DND-41 (cell line): Measurements from ENCODE around the gene PLD5.

Experiments
- EZH2 ChIP-seq: IDR thresholded peaks from 3 replicates; pipeline ENCODE4 v1.6.1; 2012; ENCODE audit warnings: borderline replicate concordance, low read depth, mild to moderate bottlenecking, moderate library complexity, low read length, inconsistent platforms; ENCODE audit not compliant: severe bottlenecking
- TF ChIP-seq, protein P1 (sequence below): IDR thresholded peaks from 2 replicates; pipeline ENCODE4 v1.5.1; 2012; ENCODE audit warnings: borderline replicate concordance, low read length, moderate library complexity, mild to moderate bottlenecking; ENCODE audit not compliant: poor library complexity, severe bottlenecking; ENCODE audit errors: extremely low read depth

DNA sequence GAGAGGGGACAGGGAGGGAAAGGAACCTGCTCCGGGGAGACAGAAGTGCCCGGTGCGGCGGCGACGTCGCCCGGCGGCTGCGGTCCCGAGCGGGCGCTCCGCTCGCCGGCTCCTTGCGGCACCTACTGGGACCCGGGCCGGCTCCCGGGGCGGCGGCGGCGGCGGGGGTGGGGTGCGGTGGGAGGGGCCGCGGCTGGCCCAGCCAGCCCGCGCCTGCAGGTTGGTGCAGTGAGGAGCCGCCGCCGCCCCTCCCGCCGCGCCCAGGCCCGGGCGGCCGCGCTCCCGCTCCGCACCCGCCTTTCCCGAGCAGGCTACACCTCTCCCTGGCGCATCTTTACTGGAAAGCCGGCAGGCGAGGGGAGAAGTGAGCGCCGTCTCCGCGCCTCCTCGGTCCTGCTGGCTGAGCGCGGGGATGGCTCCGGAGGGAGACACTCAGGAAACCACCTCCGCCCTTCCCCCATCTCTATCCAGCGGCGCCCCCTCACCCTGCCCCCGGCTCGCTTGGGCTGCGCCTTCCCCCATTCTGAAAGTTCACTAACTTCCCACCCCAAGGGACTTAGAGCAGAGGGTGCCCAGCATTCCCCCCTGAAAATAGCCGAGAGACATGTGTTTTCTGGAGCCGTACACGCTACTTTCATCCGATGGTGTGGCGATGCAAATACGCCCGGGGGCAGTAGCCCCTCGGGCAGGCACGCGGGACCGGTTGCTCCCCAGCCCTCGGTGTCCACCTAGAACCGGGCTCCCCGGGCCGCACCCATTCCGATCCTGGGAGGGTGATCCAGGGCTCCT is at the start of gene PLD5:
- TF ChIP-seq, protein P1, sequence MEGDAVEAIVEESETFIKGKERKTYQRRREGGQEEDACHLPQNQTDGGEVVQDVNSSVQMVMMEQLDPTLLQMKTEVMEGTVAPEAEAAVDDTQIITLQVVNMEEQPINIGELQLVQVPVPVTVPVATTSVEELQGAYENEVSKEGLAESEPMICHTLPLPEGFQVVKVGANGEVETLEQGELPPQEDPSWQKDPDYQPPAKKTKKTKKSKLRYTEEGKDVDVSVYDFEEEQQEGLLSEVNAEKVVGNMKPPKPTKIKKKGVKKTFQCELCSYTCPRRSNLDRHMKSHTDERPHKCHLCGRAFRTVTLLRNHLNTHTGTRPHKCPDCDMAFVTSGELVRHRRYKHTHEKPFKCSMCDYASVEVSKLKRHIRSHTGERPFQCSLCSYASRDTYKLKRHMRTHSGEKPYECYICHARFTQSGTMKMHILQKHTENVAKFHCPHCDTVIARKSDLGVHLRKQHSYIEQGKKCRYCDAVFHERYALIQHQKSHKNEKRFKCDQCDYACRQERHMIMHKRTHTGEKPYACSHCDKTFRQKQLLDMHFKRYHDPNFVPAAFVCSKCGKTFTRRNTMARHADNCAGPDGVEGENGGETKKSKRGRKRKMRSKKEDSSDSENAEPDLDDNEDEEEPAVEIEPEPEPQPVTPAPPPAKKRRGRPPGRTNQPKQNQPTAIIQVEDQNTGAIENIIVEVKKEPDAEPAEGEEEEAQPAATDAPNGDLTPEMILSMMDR = no peak
- TF ChIP-seq EZH2 = no peak
